HepG2 (cell line): Measurements from ENCODE around the gene FFAR2. TPM values are rescaled to one million over a fixed set of nuclear protein-coding genes. Genes with fewer than 3 reads are reported as not detected.
A peak's percentile ranks its signal among the peaks of the same experiment; 100 is the strongest.

ENCODE experiments used
- ATAC-seq: fragments of 200-7000 bp; cut with Tn5 transposase; 3 replicates; pipeline ENCODE4 v1.9.1; 2020; ENCODE audit warnings: mild to moderate bottlenecking, moderate library complexity
- BruUV-seq: library from RNA; stranded (reverse); fragments of 400-500 nt; replicated peaks from 2 replicates; lab custom pipeline; 2021; lab: Mats Ljungman, UMichigan
- CTCF ChIA-PET: fragments of 300-600 bp; formaldehyde crosslinking; extraction: SDS; loops from one replicate; lab custom pipeline; 2021; ENCODE audit warnings: low total read pairs, inconsistent platforms, low intra/inter-chr PET ratio; lab: Yijun Ruan, JAX
- POLR2A ChIA-PET: fragments of 350-600 bp; sonication (Branson Sonifier 250); formaldehyde crosslinking; loops from one replicate; lab custom pipeline; 2020; ENCODE audit warnings: antibody characterized with exemption, inconsistent platforms; lab: Yijun Ruan, JAX
- DNase-seq: peaks from one replicate; pipeline ENCODE4 v3.0.0-alpha.2; 2015; ENCODE audit warnings: low spot score
- FAIRE-seq: peaks from 3 replicates; lab custom pipeline; 2011; peaks lifted over from hg19 to GRCh38; lab: Jason Lieb, UNC
- H2AFZ ChIP-seq: one replicate; pipeline ENCODE4 v1.6.1; 2011; ENCODE audit warnings: low read length, inconsistent platforms
- H3K27ac ChIP-seq: fragments of 300-600 bp; 3 replicates; pipeline ENCODE4 v1.8.0; 2011; ENCODE audit warnings: mixed run types, mild to moderate bottlenecking, mixed read lengths, low read length, inconsistent platforms; ENCODE audit not compliant: insufficient read depth; ENCODE audit errors: extremely low read length
- H3K27me3 ChIP-seq, 2 experiments: fragments of 200-600 bp in 1 of 2; 2 replicates in 1 of 2; 3 replicates in 1 of 2; pipeline versions ENCODE4 v1.6.0 to v1.8.0; 2011; ENCODE audit warnings: low read length in 2 of 2, mild to moderate bottlenecking in 2 of 2, moderate library complexity in 2 of 2, inconsistent platforms in 1 of 2; ENCODE audit not compliant: insufficient read depth in 2 of 2, control insufficient read depth in 1 of 2
- H3K36me3 ChIP-seq, 2 experiments: fragments of 200-600 bp in 1 of 2; replicated peaks in 1 of 2; 2 replicates in 1 of 2; 3 replicates in 1 of 2; pipeline versions ENCODE4 v1.5.1 to v1.8.0; 2011; ENCODE audit warnings: low read length in 2 of 2, inconsistent platforms in 1 of 2; ENCODE audit not compliant: insufficient read depth in 2 of 2, control insufficient read depth in 1 of 2
- H3K4me1 ChIP-seq: 2 replicates; pipeline ENCODE4 v1.5.1; 2012; ENCODE audit warnings: low read length, inconsistent platforms; ENCODE audit not compliant: insufficient read depth
- H3K4me2 ChIP-seq: 2 replicates; pipeline ENCODE4 v1.6.0; 2011; ENCODE audit warnings: low read depth, low read length, inconsistent platforms
- H3K4me3 ChIP-seq, 3 experiments: fragments of 200-600 bp in 1 of 3; sonication (generic), shearing (Covaris generic) in 1 of 3; replicated peaks in 1 of 3; 2 replicates each; pipeline ENCODE4 v1.5.1; 2011 to 2016; ENCODE audit warnings: low read length in 3 of 3, inconsistent platforms in 2 of 3, low read depth in 2 of 3, mild to moderate bottlenecking in 2 of 3, control low read depth in 1 of 3, mixed read lengths in 1 of 3; ENCODE audit not compliant: insufficient read depth in 1 of 3
- H3K79me2 ChIP-seq: one replicate; pipeline ENCODE4 v1.6.1; 2011; ENCODE audit warnings: low read length, inconsistent platforms; ENCODE audit not compliant: insufficient read depth
- H3K9ac ChIP-seq: 2 replicates; pipeline ENCODE4 v1.6.0; 2011; ENCODE audit warnings: mild to moderate bottlenecking, low read depth, low read length, inconsistent platforms; ENCODE audit not compliant: insufficient read depth
- H3K9me3 ChIP-seq: 2 replicates; pipeline ENCODE4 v1.5.1; 2012; ENCODE audit warnings: mild to moderate bottlenecking, low read length
- H4K20me1 ChIP-seq: 2 replicates; pipeline ENCODE4 v1.6.0; 2011; ENCODE audit warnings: inconsistent platforms, mild to moderate bottlenecking, low read length, moderate library complexity; ENCODE audit not compliant: insufficient read depth
- CREB1 ChIP-seq, 2 experiments: fragments of 450-650 bp in 1 of 2; IDR thresholded peaks; 2 replicates each; pipeline ENCODE4 v1.6.1; 2016 to 2017; ENCODE audit warnings: control low read depth in 1 of 2, mild to moderate bottlenecking in 1 of 2, missing compliant biosample characterization in 1 of 2, missing genetic modification characterization in 1 of 2
- ESRRA ChIP-seq: sonication (generic); formaldehyde crosslinking; IDR thresholded peaks from 2 replicates; pipeline ENCODE4 v1.5.1; 2020; ENCODE audit warnings: mild to moderate bottlenecking, low read depth, missing genetic modification reagents
- JARID2 ChIP-seq: sonication (generic); formaldehyde crosslinking; IDR thresholded peaks from 2 replicates; pipeline ENCODE4 v1.8.1; 2023; ENCODE audit warnings: missing genetic modification reagents, inconsistent platforms; ENCODE audit not compliant: insufficient replicate concordance
- PRMT3 ChIP-seq: sonication (generic); formaldehyde crosslinking; IDR thresholded peaks from 2 replicates; pipeline ENCODE4 v1.8.1; 2022; ENCODE audit warnings: low read depth, mild to moderate bottlenecking, moderate library complexity, missing genetic modification reagents, borderline replicate concordance
- ZBTB7B ChIP-seq: sonication (generic); formaldehyde crosslinking; IDR thresholded peaks from 2 replicates; pipeline ENCODE4 v1.4.0; 2020; ENCODE audit warnings: missing genetic modification reagents
- ZFP90 ChIP-seq: sonication (generic); formaldehyde crosslinking; IDR thresholded peaks from 2 replicates; pipeline ENCODE4 v1.8.0; 2022; ENCODE audit warnings: missing genetic modification reagents, mild to moderate bottlenecking, inconsistent platforms, borderline replicate concordance
- ZNF12 ChIP-seq: sonication (generic); formaldehyde crosslinking; IDR thresholded peaks from 2 replicates; pipeline ENCODE4 v1.5.0; 2020; ENCODE audit warnings: missing genetic modification reagents
- WGBS: methylation state at CpG from one replicate; pipeline ENCODE4 v1.1.6; 2017; ENCODE audit warnings: low lambda C conversion rate; 5-methylcytosine and 5-hydroxymethylcytosine counted together
- in situ Hi-C: cut with HindIII; loops from 2 replicates; pipeline ENCODE4 v1.10.0; 2017; ENCODE audit warnings: low pct_unique_long_range_greater_than_20kb; ENCODE audit not compliant: extremely low pct_ligation_motif_present
- intact Hi-C: fragments of 100-400 bp; cut with micrococcal nuclease; formaldehyde crosslinking; loops from one replicate; pipeline ENCODE4 v1.10.0; 2022; ENCODE audit not compliant: unreplicated experiment
- polyA plus RNA-seq, 8 experiments: library from polyadenylated mRNA; depleted of rRNA in 3 of 8; stranded (reverse) in 7 of 8; unstranded in 1 of 8; fragments of >200 nt; fragmentation: Illumina TruSeq in 4 of 8; extraction: Trizol in 4 of 8; gene quantifications; 2 replicates each; pipeline versions ENCODE4 v1.2.1 to v1.2.3, GENCODE V29; 2011 to 2016; ENCODE audit warnings: low read depth in 4 of 8, missing spikeins in 1 of 8, mixed read lengths in 1 of 8; ENCODE audit not compliant: insufficient read depth in 1 of 8
- total RNA-seq, 5 experiments: library from RNA; depleted of rRNA; stranded (reverse); fragments of >200 nt; fragmentation: Illumina TruSeq; extraction: Trizol; gene quantifications; 2 replicates each; pipeline ENCODE4 v1.2.3, GENCODE V29; 2016; ENCODE audit warnings: low read depth in 1 of 5

Gene FFAR2
- total and polyA plus RNA-seq, 2 of the 13 experiments (the other 11 are each of a cell fraction or from before 2014, with no cell fraction given), result 0.12 TPM; not detected in 1

DNA sequence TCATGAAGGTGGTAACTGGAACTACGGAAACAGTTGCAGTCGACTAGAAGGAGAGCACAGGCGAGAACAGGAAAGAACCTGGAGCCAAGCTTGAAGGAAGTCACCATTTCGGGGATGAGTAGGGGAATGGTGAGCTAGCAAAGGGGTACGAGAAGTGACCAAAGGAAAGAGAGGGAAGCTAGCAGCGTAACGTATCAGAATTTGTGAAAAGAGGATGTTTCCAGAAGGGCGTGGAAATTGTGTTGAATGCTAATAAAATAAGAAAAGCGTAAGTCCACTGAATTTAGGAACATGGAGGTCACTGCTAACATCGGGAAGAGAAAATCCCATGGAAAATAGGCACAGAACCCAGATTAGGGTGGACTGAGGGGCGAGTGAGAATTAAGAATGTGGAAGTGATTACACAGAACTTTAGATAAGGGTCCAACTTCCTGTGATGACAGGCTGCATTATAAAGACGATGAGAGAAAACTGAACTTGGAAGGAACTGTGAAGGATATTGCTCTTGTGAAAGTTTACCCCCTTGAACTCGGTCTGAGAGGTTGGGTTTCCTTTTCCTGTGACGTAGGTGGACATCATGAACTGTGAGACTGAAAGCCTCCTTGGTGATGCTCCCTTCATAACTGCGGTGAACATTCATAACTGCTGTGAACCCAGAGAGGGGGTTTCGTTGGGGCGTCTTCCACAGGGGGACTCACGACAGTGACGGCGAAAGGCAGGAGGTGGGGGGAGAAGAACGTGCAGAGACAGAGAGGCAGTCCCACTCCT, 2.0 kb upstream of the FFAR2 start:
- 70% methylated on average over 21 of the region's 21 CpGs for WGBS
- Histone ChIP-seq H3K79me2 (no peaks in the 10 kb centered on the region), H3K36me3 (no peaks in the 10 kb centered on the region), H2AFZ (no peak overlapping the region), H3K4me3 (no peak overlapping the region), H3K4me2 (no peak overlapping the region)
- POLR2A ChIA-PET, result no interaction called here
- CTCF ChIA-PET, result no interaction called here
- no peak for ATAC-seq
- intact Hi-C loops, result no loop called here
- TF ChIP-seq JARID2 (no peak), ZNF12 (no peak), ESRRA (CRISPR knock-in tag) (no peak), ZFP90 (CRISPR knock-in tag) (no peak), CREB1 (IDR thresholded peaks at IDR 0.05) (peak; percentile 50; the same call in 1 of the 2 replicates), CREB1 (CRISPR knock-in tag; IDR thresholded peaks at IDR 0.05) (no peak), ZBTB7B (CRISPR knock-in tag) (no peak), PRMT3 (no peak)
- TF ChIP-seq, all 625 proteins: peak for 1
- Histone ChIP-seq H3K27me3 (peaks cover 5 to 41% of the 10 kb centered on the region in 2 experiments), H3K27ac (no peak overlapping the region), H3K4me1 (peaks cover 33% of the 10 kb centered on the region), H3K9ac (no peak overlapping the region), H4K20me1 (no peaks in the 10 kb centered on the region), H3K9me3 (no peaks in the 10 kb centered on the region)
- BruUV-seq, result no TSS peak
- in situ Hi-C loops, result no loop called here
- FAIRE-seq, result no peak
- DNase-seq, result no peak
